A673 (cell line): ENCODE data around the gene PTH1R.

Experiments used
- EZH2 ChIP-seq: fragments of 200-600 bp; sonication (generic); IDR thresholded peaks from 2 replicates; pipeline ENCODE4 v1.6.1; 2017; ENCODE audit warnings: borderline replicate concordance, low read depth, mild to moderate bottlenecking, mixed read lengths, antibody characterized with exemption, low read length; ENCODE audit not compliant: poor library complexity, severe bottlenecking
- TF ChIP-seq, protein P1 (sequence below): fragments of 300-800, 200-600 bp; sonication (generic); conservative IDR thresholded peaks from 2 replicates; pipeline ENCODE4 v1.5.1; 2017; ENCODE audit warnings: low read depth, mild to moderate bottlenecking, antibody characterized with exemption, low read length, moderate library complexity, mixed read lengths

GRCh38 chr3:46873521-46873920 is 4.0 kb upstream of the PTH1R start:
- TF ChIP-seq EZH2: no peak
- TF ChIP-seq, protein P1, sequence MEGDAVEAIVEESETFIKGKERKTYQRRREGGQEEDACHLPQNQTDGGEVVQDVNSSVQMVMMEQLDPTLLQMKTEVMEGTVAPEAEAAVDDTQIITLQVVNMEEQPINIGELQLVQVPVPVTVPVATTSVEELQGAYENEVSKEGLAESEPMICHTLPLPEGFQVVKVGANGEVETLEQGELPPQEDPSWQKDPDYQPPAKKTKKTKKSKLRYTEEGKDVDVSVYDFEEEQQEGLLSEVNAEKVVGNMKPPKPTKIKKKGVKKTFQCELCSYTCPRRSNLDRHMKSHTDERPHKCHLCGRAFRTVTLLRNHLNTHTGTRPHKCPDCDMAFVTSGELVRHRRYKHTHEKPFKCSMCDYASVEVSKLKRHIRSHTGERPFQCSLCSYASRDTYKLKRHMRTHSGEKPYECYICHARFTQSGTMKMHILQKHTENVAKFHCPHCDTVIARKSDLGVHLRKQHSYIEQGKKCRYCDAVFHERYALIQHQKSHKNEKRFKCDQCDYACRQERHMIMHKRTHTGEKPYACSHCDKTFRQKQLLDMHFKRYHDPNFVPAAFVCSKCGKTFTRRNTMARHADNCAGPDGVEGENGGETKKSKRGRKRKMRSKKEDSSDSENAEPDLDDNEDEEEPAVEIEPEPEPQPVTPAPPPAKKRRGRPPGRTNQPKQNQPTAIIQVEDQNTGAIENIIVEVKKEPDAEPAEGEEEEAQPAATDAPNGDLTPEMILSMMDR: no peak
